Sigmoid colon (tissue), 4 donors: ENCODE measurements around the gene FFAR4.

ENCODE experiments used
- EP300 ChIP-seq, 4 donors: sonication (generic); formaldehyde crosslinking; IDR thresholded peaks; one replicate each; pipeline ENCODE4 v1.6.1; 2017; ENCODE audit warnings: antibody characterized with exemption in 4 of 4
- POLR2A ChIP-seq, 2 donors: fragments of 450-650 bp; IDR thresholded peaks; one replicate each; pipeline ENCODE4 v1.6.1; 2016; ENCODE audit warnings: antibody characterized with exemption in 2 of 2, mild to moderate bottlenecking in 2 of 2, moderate library complexity in 2 of 2
- POLR2AphosphoS5 ChIP-seq, 4 donors: sonication (generic); formaldehyde crosslinking; IDR thresholded peaks; one replicate each; pipeline ENCODE4 v1.6.1; 2017; ENCODE audit warnings: antibody characterized with exemption in 4 of 4
- TF ChIP-seq, protein P1 (sequence below), 4 experiments: fragments of 450-650 bp in 3 of 4; fragments of 200-600 bp in 1 of 4; IDR thresholded peaks; one replicate each; pipeline ENCODE4 v1.5.1; 2016 to 2019; ENCODE audit warnings: antibody characterized with exemption in 4 of 4, mild to moderate bottlenecking in 3 of 4, moderate library complexity in 2 of 4

DNA sequence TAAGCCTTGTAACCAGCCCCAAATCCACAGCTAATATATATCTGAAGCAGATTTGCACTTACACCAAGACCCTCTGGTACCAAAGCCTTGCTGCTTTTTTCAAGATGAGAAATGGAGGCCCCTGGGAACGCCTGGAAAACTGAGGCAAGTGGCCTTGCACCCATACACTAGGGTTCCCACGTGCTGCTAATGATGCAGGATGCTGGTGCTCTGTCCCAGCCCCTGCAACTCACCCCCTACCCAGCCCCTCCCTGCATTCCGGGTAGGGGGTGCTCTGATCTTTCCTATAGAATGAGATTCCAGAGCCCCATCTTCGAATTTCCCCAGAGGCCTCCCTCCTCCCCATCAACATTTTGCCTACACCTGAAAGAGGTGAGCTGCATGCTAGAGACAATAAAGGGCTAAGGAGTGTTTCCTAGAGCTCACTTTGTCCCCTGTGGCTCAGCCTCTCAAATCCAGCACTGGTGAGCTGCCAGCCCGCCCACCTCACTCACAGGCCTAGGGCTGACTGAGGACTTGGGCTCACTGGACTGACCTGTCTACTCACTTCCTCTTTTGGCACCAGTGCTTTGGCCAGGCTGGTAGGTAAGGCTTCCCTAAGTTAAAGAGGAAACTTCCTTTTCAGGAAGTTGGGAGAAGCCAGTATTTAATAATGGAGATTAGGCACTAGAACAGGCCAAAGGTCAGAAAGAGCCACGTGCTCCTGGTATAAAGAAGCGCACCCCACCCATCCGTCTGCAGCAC lies 24.8 kb downstream of the FFAR4 start:
- no peak for TF ChIP-seq POLR2AphosphoS5 (IDR thresholded peaks at IDR 0.05)
- TF ChIP-seq, protein P1, sequence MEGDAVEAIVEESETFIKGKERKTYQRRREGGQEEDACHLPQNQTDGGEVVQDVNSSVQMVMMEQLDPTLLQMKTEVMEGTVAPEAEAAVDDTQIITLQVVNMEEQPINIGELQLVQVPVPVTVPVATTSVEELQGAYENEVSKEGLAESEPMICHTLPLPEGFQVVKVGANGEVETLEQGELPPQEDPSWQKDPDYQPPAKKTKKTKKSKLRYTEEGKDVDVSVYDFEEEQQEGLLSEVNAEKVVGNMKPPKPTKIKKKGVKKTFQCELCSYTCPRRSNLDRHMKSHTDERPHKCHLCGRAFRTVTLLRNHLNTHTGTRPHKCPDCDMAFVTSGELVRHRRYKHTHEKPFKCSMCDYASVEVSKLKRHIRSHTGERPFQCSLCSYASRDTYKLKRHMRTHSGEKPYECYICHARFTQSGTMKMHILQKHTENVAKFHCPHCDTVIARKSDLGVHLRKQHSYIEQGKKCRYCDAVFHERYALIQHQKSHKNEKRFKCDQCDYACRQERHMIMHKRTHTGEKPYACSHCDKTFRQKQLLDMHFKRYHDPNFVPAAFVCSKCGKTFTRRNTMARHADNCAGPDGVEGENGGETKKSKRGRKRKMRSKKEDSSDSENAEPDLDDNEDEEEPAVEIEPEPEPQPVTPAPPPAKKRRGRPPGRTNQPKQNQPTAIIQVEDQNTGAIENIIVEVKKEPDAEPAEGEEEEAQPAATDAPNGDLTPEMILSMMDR (IDR thresholded peaks at IDR 0.05) = no peak
- TF ChIP-seq POLR2A (IDR thresholded peaks at IDR 0.05) = no peak
- no peak for TF ChIP-seq EP300 (IDR thresholded peaks at IDR 0.05)
